KMS-11 (cell line): ENCODE measurements around the gene BRD4.

Experiments used
- H2AFZ ChIP-seq: fragments of 200-600 bp; sonication (generic); 2 replicates; pipeline ENCODE4 v1.6.1; 2016; ENCODE audit warnings: antibody characterized with exemption, mixed run types, low read depth
- H3K27ac ChIP-seq: fragments of 200-600 bp; sonication (generic); 2 replicates; pipeline ENCODE4 v1.6.1; 2016; ENCODE audit warnings: mild to moderate bottlenecking, mixed run types
- H3K27me3 ChIP-seq: fragments of 200-600 bp; sonication (generic); 2 replicates; pipeline ENCODE4 v1.6.1; 2017; ENCODE audit warnings: mild to moderate bottlenecking, low read depth, mixed run types, moderate library complexity; ENCODE audit not compliant: insufficient read depth
- H3K36me3 ChIP-seq: fragments of 200-600 bp; sonication (generic); 2 replicates; pipeline ENCODE4 v1.6.1; 2017; ENCODE audit warnings: mild to moderate bottlenecking, mixed run types; ENCODE audit not compliant: insufficient read depth
- H3K4me1 ChIP-seq: fragments of 200-600 bp; sonication (generic); 2 replicates; pipeline ENCODE4 v1.6.1; 2016; ENCODE audit warnings: mild to moderate bottlenecking, low read depth, mixed run types; ENCODE audit not compliant: poor library complexity, severe bottlenecking
- H3K4me2 ChIP-seq: fragments of 200-600 bp; sonication (generic); 2 replicates; pipeline ENCODE4 v1.7.0; 2016; ENCODE audit warnings: mild to moderate bottlenecking, mixed run types
- H3K4me3 ChIP-seq: fragments of 200-600 bp; sonication (generic); IDR thresholded peaks from 2 replicates; pipeline ENCODE4 v1.6.1; 2017; ENCODE audit warnings: low read depth, low read length, mixed read lengths; ENCODE audit not compliant: insufficient read depth
- H3K79me2 ChIP-seq: fragments of 200-600 bp; sonication (generic); 2 replicates; pipeline ENCODE4 v1.6.1; 2016; ENCODE audit warnings: low read depth, mixed run types; ENCODE audit not compliant: insufficient read depth
- H3K9ac ChIP-seq: fragments of 200-600 bp; sonication (generic); 2 replicates; pipeline ENCODE4 v1.6.1; 2016; ENCODE audit warnings: mild to moderate bottlenecking, mixed run types
- H4K20me1 ChIP-seq: fragments of 200-600 bp; sonication (generic); 2 replicates; pipeline ENCODE4 v1.6.1; 2016; ENCODE audit warnings: mild to moderate bottlenecking, mixed run types; ENCODE audit not compliant: insufficient read depth
- TF ChIP-seq, protein P1 (sequence below): fragments of 200-600 bp; sonication (generic); conservative IDR thresholded peaks from 2 replicates; pipeline ENCODE4 v1.6.1; 2017; ENCODE audit warnings: low read depth, mild to moderate bottlenecking, antibody characterized with exemption, low read length, moderate library complexity, mixed read lengths

BRD4 gene

DNA sequence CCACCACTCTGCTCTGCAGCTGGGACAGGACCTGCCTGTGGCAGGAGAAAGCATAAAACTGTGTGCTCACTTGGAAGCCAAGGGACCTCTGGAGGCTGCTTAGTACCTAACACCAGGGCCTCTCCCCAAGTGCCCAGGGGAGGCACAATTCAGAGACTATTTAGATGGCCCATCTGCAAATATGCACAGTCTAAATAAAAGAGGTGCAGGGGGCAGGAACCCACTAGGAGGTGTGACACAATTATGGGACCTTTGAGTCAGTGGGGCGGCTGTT, 67.5 kb downstream of the BRD4 start:
- Histone ChIP-seq H3K4me3 (no peak overlapping the region), H2AFZ (no peak overlapping the region), H3K4me2 (no peak overlapping the region), H3K27ac (no peak overlapping the region), H3K27me3 (no peaks in the 10 kb centered on the region), H3K4me1 (peaks cover 32% of the 10 kb centered on the region), H3K79me2 (peaks cover 41% of the 10 kb centered on the region; the same call in 1 of the 2 replicates), H4K20me1 (peaks cover 8% of the 10 kb centered on the region), H3K36me3 (0 out of 2 replicates have a peak, but pooled peaks cover 5% of the 10 kb centered on the region), H3K9ac (no peak overlapping the region)
- TF ChIP-seq, protein P1, sequence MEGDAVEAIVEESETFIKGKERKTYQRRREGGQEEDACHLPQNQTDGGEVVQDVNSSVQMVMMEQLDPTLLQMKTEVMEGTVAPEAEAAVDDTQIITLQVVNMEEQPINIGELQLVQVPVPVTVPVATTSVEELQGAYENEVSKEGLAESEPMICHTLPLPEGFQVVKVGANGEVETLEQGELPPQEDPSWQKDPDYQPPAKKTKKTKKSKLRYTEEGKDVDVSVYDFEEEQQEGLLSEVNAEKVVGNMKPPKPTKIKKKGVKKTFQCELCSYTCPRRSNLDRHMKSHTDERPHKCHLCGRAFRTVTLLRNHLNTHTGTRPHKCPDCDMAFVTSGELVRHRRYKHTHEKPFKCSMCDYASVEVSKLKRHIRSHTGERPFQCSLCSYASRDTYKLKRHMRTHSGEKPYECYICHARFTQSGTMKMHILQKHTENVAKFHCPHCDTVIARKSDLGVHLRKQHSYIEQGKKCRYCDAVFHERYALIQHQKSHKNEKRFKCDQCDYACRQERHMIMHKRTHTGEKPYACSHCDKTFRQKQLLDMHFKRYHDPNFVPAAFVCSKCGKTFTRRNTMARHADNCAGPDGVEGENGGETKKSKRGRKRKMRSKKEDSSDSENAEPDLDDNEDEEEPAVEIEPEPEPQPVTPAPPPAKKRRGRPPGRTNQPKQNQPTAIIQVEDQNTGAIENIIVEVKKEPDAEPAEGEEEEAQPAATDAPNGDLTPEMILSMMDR = no peak

DNA sequence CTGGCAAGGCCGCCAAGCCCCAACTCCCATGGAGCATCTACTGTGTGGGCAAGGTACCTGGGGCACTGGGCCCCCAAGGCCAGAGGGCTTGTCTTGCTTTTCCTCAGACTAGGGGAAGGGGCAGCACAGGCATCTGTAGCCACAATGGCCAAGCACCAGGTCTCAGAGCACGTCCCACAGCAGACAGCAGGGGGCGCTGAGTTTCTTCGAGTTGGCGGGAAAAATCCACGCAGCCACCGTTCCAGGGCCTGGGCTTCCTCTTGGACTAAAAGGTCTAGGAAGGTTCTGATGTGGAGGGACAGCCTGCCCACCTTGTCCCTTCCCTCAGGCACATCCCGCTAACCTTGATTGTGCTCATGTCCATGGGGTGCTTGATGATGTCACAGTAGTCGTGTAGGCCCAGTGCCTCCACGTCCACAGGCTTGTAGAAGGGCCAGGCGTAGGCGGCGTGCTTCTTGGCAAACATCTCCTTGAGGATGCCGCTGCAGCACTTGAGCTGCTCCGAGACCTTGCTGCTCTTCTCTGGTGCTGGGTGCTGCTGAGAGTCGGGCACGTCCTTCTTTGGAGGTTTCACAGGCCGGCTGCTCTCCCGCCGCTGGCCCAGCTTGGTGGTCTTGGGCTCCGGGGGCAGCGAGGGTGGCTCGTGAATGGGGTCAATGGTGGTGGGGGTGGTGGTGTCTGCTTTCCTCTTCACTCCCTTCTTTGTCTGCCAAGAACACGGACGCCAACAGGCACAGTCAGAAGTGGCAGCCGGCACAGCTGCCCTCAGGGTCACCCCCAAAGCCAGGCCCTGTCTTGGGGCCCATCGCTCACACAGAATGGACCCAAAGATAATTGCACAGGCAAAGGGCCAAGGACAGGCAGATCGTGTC, 68.0 kb downstream of the BRD4 start:
- Histone ChIP-seq H3K4me2 (no peak overlapping the region), H4K20me1 (peaks cover 8% of the 10 kb centered on the region), H3K4me3 (no peak overlapping the region), H3K79me2 (peaks cover 40% of the 10 kb centered on the region; the same call in 1 of the 2 replicates), H3K27ac (no peak overlapping the region), H3K36me3 (0 out of 2 replicates have a peak, but pooled peaks cover 5% of the 10 kb centered on the region), H3K4me1 (peaks cover 38% of the 10 kb centered on the region), H3K27me3 (no peaks in the 10 kb centered on the region), H2AFZ (no peak overlapping the region), H3K9ac (no peak overlapping the region)
- TF ChIP-seq, protein P1 = peak; percentile 69

DNA sequence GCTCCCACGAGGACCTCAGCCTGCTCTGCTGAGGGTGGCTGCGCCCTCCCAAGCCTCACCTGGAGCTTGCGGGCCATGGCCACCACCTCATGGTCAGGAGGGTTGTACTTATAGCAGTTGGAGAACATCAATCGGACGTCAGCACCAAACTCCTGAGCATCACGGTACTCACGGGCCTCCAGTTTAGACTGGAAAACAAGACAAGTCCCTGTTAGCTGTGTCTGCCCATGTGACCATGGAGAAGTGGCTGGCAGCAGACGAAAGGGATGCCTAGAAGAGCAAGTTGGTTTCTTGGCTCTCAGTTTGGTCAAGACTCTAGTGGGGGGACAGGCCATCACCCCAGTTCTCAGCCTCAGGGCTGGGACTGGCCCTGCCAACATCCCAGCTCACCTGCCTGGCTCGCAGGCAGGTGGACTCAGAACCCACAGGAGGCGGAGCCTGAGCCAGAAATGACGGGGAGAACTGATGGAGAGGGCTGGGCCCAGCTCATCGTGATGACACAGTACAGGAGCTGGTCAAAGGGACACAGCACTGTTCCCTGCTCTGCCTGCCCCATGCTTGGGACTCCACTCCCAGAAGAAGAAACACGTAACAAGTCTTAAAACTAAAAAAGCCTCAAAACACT, 68.9 kb downstream of the BRD4 start:
- Histone ChIP-seq H3K27ac (no peak overlapping the region), H3K4me3 (no peak overlapping the region), H4K20me1 (peaks cover 8% of the 10 kb centered on the region), H2AFZ (no peak overlapping the region), H3K4me1 (peaks cover 39% of the 10 kb centered on the region), H3K79me2 (peaks cover 42% of the 10 kb centered on the region; the same call in 1 of the 2 replicates), H3K4me2 (no peak overlapping the region), H3K36me3 (0 out of 2 replicates have a peak, but pooled peaks cover 5% of the 10 kb centered on the region), H3K27me3 (no peaks in the 10 kb centered on the region), H3K9ac (no peak overlapping the region)
- TF ChIP-seq, protein P1 = no peak

DNA sequence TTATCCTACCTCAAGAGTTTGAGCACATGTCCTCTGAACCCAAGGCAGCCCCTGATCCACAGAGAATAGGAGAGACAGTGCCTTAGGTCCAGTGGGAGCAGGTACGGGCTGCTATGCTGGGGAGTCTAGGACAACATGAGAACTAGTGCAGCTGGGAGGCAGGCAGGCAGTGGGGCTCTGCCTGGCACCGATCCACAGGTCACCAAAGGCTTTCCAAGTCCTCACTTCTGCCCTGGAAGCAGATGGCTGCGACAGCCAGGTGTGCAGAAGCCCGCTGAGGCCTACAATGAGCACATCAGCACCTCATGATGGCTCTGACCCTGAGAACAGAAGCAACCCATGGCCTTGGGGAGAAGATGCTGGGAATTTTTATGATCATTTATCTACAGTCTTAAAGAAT, 70.3 kb downstream of the BRD4 start:
- no peaks in the 10 kb centered on the region for H3K27me3 ChIP-seq
- peaks cover 4% of the 10 kb centered on the region for H4K20me1 ChIP-seq
- H3K79me2 ChIP-seq = peaks cover 33% of the 10 kb centered on the region; the same call in 1 of the 2 replicates
- TF ChIP-seq, protein P1 = no peak
- H3K36me3 ChIP-seq = 0 out of 2 replicates have a peak, but pooled peaks cover 5% of the 10 kb centered on the region
- H3K4me1 ChIP-seq = peaks cover 39% of the 10 kb centered on the region
- no peak overlapping the region for H2AFZ ChIP-seq
- no peak overlapping the region; the same call in 1 of the 2 replicates for H3K4me2 ChIP-seq
- no peak overlapping the region; the same call in 1 of the 2 replicates for H3K27ac ChIP-seq
- H3K4me3 ChIP-seq = no peak overlapping the region
- no peak overlapping the region for H3K9ac ChIP-seq
